IMR-90 (cell line): ENCODE results near the gene SLC17A9. TPM values are rescaled to one million over a fixed set of nuclear protein-coding genes. Genes with fewer than 3 reads are reported as not detected.

Experiments used
- ATAC-seq: fragments of 200-7000 bp; cut with Tn5 transposase; 2 replicates; pipeline ENCODE4 v1.9.1; 2020; ENCODE audit warnings: low read depth, mild to moderate bottlenecking, moderate library complexity
- BruUV-seq: library from RNA; stranded (reverse); fragments of 400-500 nt; replicated peaks from 2 replicates; lab custom pipeline; 2021; lab: Mats Ljungman, UMichigan
- CTCF ChIA-PET: fragments of 300-600 bp; formaldehyde crosslinking; extraction: SDS; loops from one replicate; lab custom pipeline; 2021; ENCODE audit warnings: antibody characterized with exemption; lab: Yijun Ruan, JAX
- POLR2A ChIA-PET: fragments of 300-600 bp; sonication (Branson Sonifier 250); formaldehyde crosslinking; loops from one replicate; lab custom pipeline; 2022; ENCODE audit warnings: antibody characterized with exemption; ENCODE audit not compliant: unreplicated experiment; lab: Charles Lee
- DNase-seq: peaks from one replicate; pipeline ENCODE4 v3.0.0; 2013
- H2AFZ ChIP-seq: replicated peaks from 2 replicates; pipeline ENCODE3; 2013; ENCODE audit warnings: low read length, mild to moderate bottlenecking; ENCODE audit not compliant: poor library complexity
- H2AK5ac ChIP-seq: 2 replicates; pipeline ENCODE4 v1.6.1; 2013; ENCODE audit warnings: low read depth, low read length, inconsistent platforms
- H2AK9ac ChIP-seq: replicated peaks from 2 replicates; pipeline ENCODE3; 2013; ENCODE audit warnings: mild to moderate bottlenecking, low read depth, low read length, moderate library complexity; ENCODE audit not compliant: poor library complexity
- H2BK120ac ChIP-seq: 2 replicates; pipeline ENCODE4 v1.6.1; 2013; ENCODE audit warnings: low read depth, low read length, inconsistent platforms
- H2BK15ac ChIP-seq: 3 replicates; pipeline ENCODE4 v1.6.1; 2013; ENCODE audit warnings: low read depth, low read length, inconsistent platforms
- H2BK20ac ChIP-seq: 2 replicates; pipeline ENCODE4 v1.6.1; 2013; ENCODE audit warnings: low read depth, mild to moderate bottlenecking, inconsistent platforms, low read length, moderate library complexity
- H2BK5ac ChIP-seq: 2 replicates; pipeline ENCODE4 v1.6.1; 2013; ENCODE audit warnings: mild to moderate bottlenecking, low read depth, low read length, inconsistent platforms; ENCODE audit not compliant: poor library complexity, severe bottlenecking
- H3K14ac ChIP-seq: replicated peaks from 2 replicates; pipeline ENCODE4 v1.6.1; 2013; ENCODE audit warnings: low read depth, low read length, inconsistent platforms
- H3K18ac ChIP-seq: 2 replicates; pipeline ENCODE4 v1.6.1; 2013; ENCODE audit warnings: low read depth, low read length, control low read depth
- H3K23ac ChIP-seq: 2 replicates; pipeline ENCODE4 v1.6.1; 2013; ENCODE audit warnings: low read depth, low read length, inconsistent platforms
- H3K27ac ChIP-seq: 2 replicates; pipeline ENCODE4 v1.5.1; 2013; ENCODE audit warnings: mild to moderate bottlenecking, control low read depth, low read length; ENCODE audit not compliant: insufficient read depth
- H3K27me3 ChIP-seq: 2 replicates; pipeline ENCODE4 v1.6.1; 2013; ENCODE audit warnings: low read length; ENCODE audit not compliant: control insufficient read depth, insufficient read depth
- H3K36me3 ChIP-seq: 2 replicates; pipeline ENCODE4 v1.6.1; 2013; ENCODE audit warnings: low read length, mixed read lengths; ENCODE audit not compliant: control insufficient read depth, insufficient read depth
- H3K4ac ChIP-seq: 2 replicates; pipeline ENCODE4 v1.6.1; 2013; ENCODE audit warnings: low read depth, low read length, inconsistent platforms
- H3K4me1 ChIP-seq: 2 replicates; pipeline ENCODE4 v1.6.1; 2013; ENCODE audit warnings: low read length, mixed read lengths; ENCODE audit not compliant: control insufficient read depth, insufficient read depth
- H3K4me2 ChIP-seq: 2 replicates; pipeline ENCODE4 v1.6.1; 2013; ENCODE audit warnings: low read depth, mild to moderate bottlenecking, control low read depth, low read length, moderate library complexity
- H3K4me3 ChIP-seq: 2 replicates; pipeline ENCODE4 v1.5.1; 2013; ENCODE audit warnings: low read depth, mild to moderate bottlenecking, control low read depth, low read length, moderate library complexity; ENCODE audit not compliant: insufficient read depth
- H3K56ac ChIP-seq: 2 replicates; pipeline ENCODE4 v1.6.1; 2013; ENCODE audit warnings: low read length, inconsistent platforms; ENCODE audit not compliant: insufficient read depth; ENCODE audit errors: extremely low read depth
- H3K79me1 ChIP-seq, 2 experiments: 2 replicates each; pipeline ENCODE4 v1.6.1; 2013; ENCODE audit warnings: low read length in 2 of 2, inconsistent platforms in 1 of 2, low read depth in 1 of 2
- H3K9ac ChIP-seq: 2 replicates; pipeline ENCODE4 v1.6.1; 2013; ENCODE audit warnings: low read depth, low read length, control low read depth
- H3K9me1 ChIP-seq: 2 replicates; pipeline ENCODE4 v1.6.1; 2013; ENCODE audit warnings: low read length, inconsistent platforms; ENCODE audit not compliant: insufficient read depth
- H3K9me3 ChIP-seq: 2 replicates; pipeline ENCODE4 v1.6.1; 2013; ENCODE audit warnings: low read length; ENCODE audit not compliant: control insufficient read depth, insufficient read depth
- H4K20me1 ChIP-seq: 2 replicates; pipeline ENCODE4 v1.6.1; 2013; ENCODE audit warnings: low read length, inconsistent platforms; ENCODE audit not compliant: insufficient read depth
- H4K5ac ChIP-seq: 2 replicates; pipeline ENCODE4 v1.6.1; 2013; ENCODE audit warnings: mild to moderate bottlenecking, low read depth, low read length, control low read depth
- H4K8ac ChIP-seq, 2 experiments: 2 replicates each; pipeline ENCODE4 v1.6.1; 2013; ENCODE audit warnings: low read depth in 2 of 2, low read length in 2 of 2, control low read depth in 1 of 2, inconsistent platforms in 1 of 2
- H4K91ac ChIP-seq: 2 replicates; pipeline ENCODE4 v1.6.1; 2013; ENCODE audit warnings: low read depth, low read length, inconsistent platforms; ENCODE audit not compliant: insufficient read depth
- BHLHE40 ChIP-seq: fragments of 150-350 bp; IDR thresholded peaks from 2 replicates; pipeline ENCODE4 v1.6.1; 2016; ENCODE audit warnings: mild to moderate bottlenecking, low read depth, low read length
- CHD1 ChIP-seq: IDR thresholded peaks from 2 replicates; pipeline ENCODE4 v1.6.1; 2012; ENCODE audit warnings: low read depth, low read length, improper control_type of control experiment
- FOS ChIP-seq: fragments of 150-350 bp; IDR thresholded peaks from 2 replicates; pipeline ENCODE4 v1.6.1; 2016; ENCODE audit warnings: low read depth, low read length
- MAFK ChIP-seq: IDR thresholded peaks from 2 replicates; pipeline ENCODE4 v1.6.1; 2012; ENCODE audit warnings: low read depth, low read length, improper control_type of control experiment
- MAZ ChIP-seq: IDR thresholded peaks from 2 replicates; pipeline ENCODE4 v1.6.1; 2012; ENCODE audit warnings: low read depth, mild to moderate bottlenecking, low read length, improper control_type of control experiment, moderate library complexity, borderline replicate concordance
- MXI1 ChIP-seq: IDR thresholded peaks from 2 replicates; pipeline ENCODE4 v1.6.1; 2012; ENCODE audit warnings: low read depth, mild to moderate bottlenecking, low read length, moderate library complexity, borderline replicate concordance
- NFE2L2 ChIP-seq: fragments of 150-350 bp; IDR thresholded peaks from 2 replicates; pipeline ENCODE4 v1.6.1; 2016; ENCODE audit warnings: low read depth, mild to moderate bottlenecking, low read length
- POLR2A ChIP-seq: IDR thresholded peaks from 2 replicates; pipeline ENCODE4 v1.6.1; 2012; ENCODE audit warnings: mild to moderate bottlenecking, low read depth, low read length
- RCOR1 ChIP-seq: IDR thresholded peaks from 2 replicates; pipeline ENCODE4 v1.6.1; 2012; ENCODE audit warnings: mild to moderate bottlenecking, low read length, improper control_type of control experiment; ENCODE audit not compliant: insufficient replicate concordance
- RFX5 ChIP-seq: IDR thresholded peaks from 2 replicates; pipeline ENCODE4 v1.8.0; 2012; ENCODE audit warnings: low read depth, mild to moderate bottlenecking, low read length, moderate library complexity
- SMC3 ChIP-seq: fragments of 150-350 bp; IDR thresholded peaks from 2 replicates; pipeline ENCODE4 v1.6.1; 2016; ENCODE audit warnings: low read depth, mild to moderate bottlenecking, antibody characterized with exemption, low read length, moderate library complexity
- WGBS, 2 experiments: methylation state at CpG; one replicate each; pipeline versions ENCODE4 v1.1.5 to v1.1.7; 2013; ENCODE audit warnings: missing lambda C conversion rate in 2 of 2; ENCODE audit not compliant: insufficient read length in 1 of 2; ENCODE audit errors: extremely low coverage in 2 of 2; 5-methylcytosine and 5-hydroxymethylcytosine counted together
- dilution Hi-C: fragments of 300-500 bp; cut with HindIII; formaldehyde crosslinking; loops from one replicate; pipeline ENCODE4 v1.14.3; 2018; ENCODE audit warnings: low sequenced_read_pairs; ENCODE audit not compliant: unreplicated experiment
- in situ Hi-C: fragments of 300-500 bp; cut with MboI; formaldehyde crosslinking; loops from 3 replicates; pipeline ENCODE4 v1.14.3; 2019; ENCODE audit warnings: low sequenced_read_pairs, inconsistent platforms, mixed read lengths
- intact Hi-C: fragments of 100-400 bp; cut with micrococcal nuclease; formaldehyde crosslinking; loops from 2 replicates; pipeline ENCODE4 v1.10.0; 2022
- polyA plus RNA-seq, 3 experiments: library from polyadenylated mRNA; depleted of rRNA; stranded (reverse); fragments of >200 nt; gene quantifications; 2 replicates each; pipeline ENCODE4 v1.2.3, GENCODE V29; 2012; ENCODE audit warnings: low replicate concordance in 1 of 3
- total RNA-seq: library from RNA; depleted of rRNA; stranded (reverse); fragments of >200 nt; gene quantifications from 2 replicates; pipeline ENCODE4 v1.2.3, GENCODE V29; 2012
- TF ChIP-seq, protein P1 (sequence below): fragments of 150-350 bp; IDR thresholded peaks from 2 replicates; pipeline ENCODE4 v1.6.1; 2017; ENCODE audit warnings: mild to moderate bottlenecking, antibody characterized with exemption, low read length, low read depth
- TF ChIP-seq, protein P2 (sequence below): conservative IDR thresholded peaks from 2 replicates; pipeline ENCODE4 v1.5.1; 2012; ENCODE audit warnings: mild to moderate bottlenecking, low read depth, low read length, improper control_type of control experiment
- TF ChIP-seq, protein P3 (sequence below): fragments of 150-350 bp; IDR thresholded peaks from 2 replicates; pipeline ENCODE4 v1.6.1; 2016; ENCODE audit warnings: low read depth, mild to moderate bottlenecking, low read length, moderate library complexity, borderline replicate concordance

Gene SLC17A9
- total and polyA plus RNA-seq, 2 of the 4 experiments (the other 2 are of a cell fraction), result 2.2 to 14.4 TPM

DNA sequence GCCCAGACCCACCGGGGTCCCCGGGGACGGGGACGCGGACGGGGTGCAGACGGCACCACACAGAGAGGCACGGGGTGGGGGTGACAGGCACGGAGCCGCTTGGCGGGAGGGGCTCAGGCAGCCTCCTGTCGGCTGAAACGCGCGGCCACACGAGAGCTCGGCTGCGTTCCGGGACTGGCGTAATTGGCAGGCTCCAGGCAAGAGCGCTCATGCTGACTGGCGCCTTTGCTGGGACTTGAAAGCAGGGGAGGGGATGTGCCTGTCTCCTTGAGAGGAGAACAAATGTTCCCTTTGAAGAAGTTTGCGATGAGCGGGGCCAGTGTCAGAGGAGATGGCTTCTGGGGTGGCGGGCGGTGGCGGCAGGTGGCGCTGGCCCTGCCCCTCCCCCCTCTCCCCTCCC lies 28.5 kb downstream of the SLC17A9 start:
- Histone ChIP-seq H4K5ac (no peak overlapping the region), H3K4me1 (no peaks in the 10 kb centered on the region), H3K56ac (no peak overlapping the region), H2BK120ac (no peak overlapping the region), H3K27me3 (peaks cover 75% of the 10 kb centered on the region), H4K91ac (no peak overlapping the region), H2AK5ac (no peak overlapping the region), H3K79me1 (no peaks in the 10 kb centered on the region), H3K23ac (no peak overlapping the region), H4K8ac (no peak overlapping the region), H3K36me3 (no peaks in the 10 kb centered on the region), H3K9ac (no peak overlapping the region), H3K18ac (no peak overlapping the region), H3K9me1 (no peaks in the 10 kb centered on the region), H2BK20ac (no peak overlapping the region), H2AFZ (no peak overlapping the region), H3K4me2 (no peak overlapping the region), H2BK5ac (no peak overlapping the region), H4K20me1 (no peaks in the 10 kb centered on the region), H3K27ac (no peak overlapping the region), H2AK9ac (no peak overlapping the region), H2BK15ac (no peak overlapping the region), H3K14ac (no peak overlapping the region), H3K4me3 (no peak overlapping the region), H3K9me3 (no peaks in the 10 kb centered on the region), H3K4ac (no peak overlapping the region)
- in situ Hi-C loops, result no loop called here
- DNase-seq, result no peak
- no peak for ATAC-seq
- 39% methylated on average over 19 of the region's 28 CpGs; no CpG with 5 or more reads in 1 of the 2 experiments for WGBS, 2 experiments
- no TSS peak for BruUV-seq
- dilution Hi-C loops, result no loop called here
- intact Hi-C loops, result no loop called here
- ChIA-PET CTCF (interaction anchor here (1.1 kb wide), 1 partner anchor 8 kb away, joined by 3 read pairs; no protein-coding TSS in a partner anchor), POLR2A (no interaction called here)
- TF ChIP-seq MAZ (no peak), RFX5 (no peak), SMC3 (no peak), POLR2A (no peak), FOS (no peak), CHD1 (no peak), MXI1 (no peak), RCOR1 (no peak), BHLHE40 (no peak), NFE2L2 (no peak), MAFK (no peak)
- TF ChIP-seq, protein P1, sequence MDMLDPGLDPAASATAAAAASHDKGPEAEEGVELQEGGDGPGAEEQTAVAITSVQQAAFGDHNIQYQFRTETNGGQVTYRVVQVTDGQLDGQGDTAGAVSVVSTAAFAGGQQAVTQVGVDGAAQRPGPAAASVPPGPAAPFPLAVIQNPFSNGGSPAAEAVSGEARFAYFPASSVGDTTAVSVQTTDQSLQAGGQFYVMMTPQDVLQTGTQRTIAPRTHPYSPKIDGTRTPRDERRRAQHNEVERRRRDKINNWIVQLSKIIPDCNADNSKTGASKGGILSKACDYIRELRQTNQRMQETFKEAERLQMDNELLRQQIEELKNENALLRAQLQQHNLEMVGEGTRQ, result no peak
- TF ChIP-seq, protein P2, sequence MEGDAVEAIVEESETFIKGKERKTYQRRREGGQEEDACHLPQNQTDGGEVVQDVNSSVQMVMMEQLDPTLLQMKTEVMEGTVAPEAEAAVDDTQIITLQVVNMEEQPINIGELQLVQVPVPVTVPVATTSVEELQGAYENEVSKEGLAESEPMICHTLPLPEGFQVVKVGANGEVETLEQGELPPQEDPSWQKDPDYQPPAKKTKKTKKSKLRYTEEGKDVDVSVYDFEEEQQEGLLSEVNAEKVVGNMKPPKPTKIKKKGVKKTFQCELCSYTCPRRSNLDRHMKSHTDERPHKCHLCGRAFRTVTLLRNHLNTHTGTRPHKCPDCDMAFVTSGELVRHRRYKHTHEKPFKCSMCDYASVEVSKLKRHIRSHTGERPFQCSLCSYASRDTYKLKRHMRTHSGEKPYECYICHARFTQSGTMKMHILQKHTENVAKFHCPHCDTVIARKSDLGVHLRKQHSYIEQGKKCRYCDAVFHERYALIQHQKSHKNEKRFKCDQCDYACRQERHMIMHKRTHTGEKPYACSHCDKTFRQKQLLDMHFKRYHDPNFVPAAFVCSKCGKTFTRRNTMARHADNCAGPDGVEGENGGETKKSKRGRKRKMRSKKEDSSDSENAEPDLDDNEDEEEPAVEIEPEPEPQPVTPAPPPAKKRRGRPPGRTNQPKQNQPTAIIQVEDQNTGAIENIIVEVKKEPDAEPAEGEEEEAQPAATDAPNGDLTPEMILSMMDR, result no peak
- TF ChIP-seq, protein P3, sequence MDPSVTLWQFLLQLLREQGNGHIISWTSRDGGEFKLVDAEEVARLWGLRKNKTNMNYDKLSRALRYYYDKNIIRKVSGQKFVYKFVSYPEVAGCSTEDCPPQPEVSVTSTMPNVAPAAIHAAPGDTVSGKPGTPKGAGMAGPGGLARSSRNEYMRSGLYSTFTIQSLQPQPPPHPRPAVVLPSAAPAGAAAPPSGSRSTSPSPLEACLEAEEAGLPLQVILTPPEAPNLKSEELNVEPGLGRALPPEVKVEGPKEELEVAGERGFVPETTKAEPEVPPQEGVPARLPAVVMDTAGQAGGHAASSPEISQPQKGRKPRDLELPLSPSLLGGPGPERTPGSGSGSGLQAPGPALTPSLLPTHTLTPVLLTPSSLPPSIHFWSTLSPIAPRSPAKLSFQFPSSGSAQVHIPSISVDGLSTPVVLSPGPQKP, result no peak
